Measurements from ENCODE around the gene VLDLR. TPM values are rescaled to one million over a fixed set of nuclear protein-coding genes. Genes with fewer than 3 reads are reported as not detected.

The VLDLR gene
- total RNA-seq, 1 experiment from 2014 or later = 5.0 TPM

DNA sequence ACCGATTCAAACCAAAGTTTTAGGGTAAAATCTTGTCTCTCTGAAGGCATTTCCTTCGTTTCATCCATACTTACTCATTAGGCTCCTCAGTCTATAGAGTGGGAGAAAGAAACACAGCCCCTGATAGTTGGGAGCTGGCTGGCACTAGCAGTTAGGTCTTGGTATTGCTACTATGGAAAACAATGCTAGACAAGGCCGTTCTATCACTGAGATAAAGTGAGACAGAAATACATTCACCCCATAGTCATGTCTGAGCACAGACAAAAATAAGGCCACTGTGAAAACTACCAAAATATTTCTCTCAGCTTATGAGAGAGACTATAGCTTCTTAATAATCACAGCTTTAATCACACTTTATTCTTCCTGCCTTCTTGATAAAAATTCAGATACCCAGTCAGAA is 67.0 kb downstream of the VLDLR start:
- DNase-seq (ENCODE audit: unreplicated experiment) = no peak
- POLR2A ChIA-PET = no interaction called here
- Mint-ChIP-seq H3K4me1 (ENCODE audit: insufficient read depth, unreplicated experiment) (no peaks in the 10 kb centered on the region), H3K27me3 (ENCODE audit: insufficient read depth, unreplicated experiment) (no peaks in the 10 kb centered on the region), H3K27ac (ENCODE audit: low read depth, unreplicated experiment) (no peak overlapping the region), H3K9me3 (ENCODE audit: unreplicated experiment) (no peaks in the 10 kb centered on the region), H3K36me3 (ENCODE audit: insufficient read depth, unreplicated experiment) (peaks cover 7% of the 10 kb centered on the region), H3K4me3 (ENCODE audit: unreplicated experiment) (no peak overlapping the region)
- intact Hi-C loops (cut with micrococcal nuclease) = no loop called here
- TF ChIP-seq, protein P1, sequence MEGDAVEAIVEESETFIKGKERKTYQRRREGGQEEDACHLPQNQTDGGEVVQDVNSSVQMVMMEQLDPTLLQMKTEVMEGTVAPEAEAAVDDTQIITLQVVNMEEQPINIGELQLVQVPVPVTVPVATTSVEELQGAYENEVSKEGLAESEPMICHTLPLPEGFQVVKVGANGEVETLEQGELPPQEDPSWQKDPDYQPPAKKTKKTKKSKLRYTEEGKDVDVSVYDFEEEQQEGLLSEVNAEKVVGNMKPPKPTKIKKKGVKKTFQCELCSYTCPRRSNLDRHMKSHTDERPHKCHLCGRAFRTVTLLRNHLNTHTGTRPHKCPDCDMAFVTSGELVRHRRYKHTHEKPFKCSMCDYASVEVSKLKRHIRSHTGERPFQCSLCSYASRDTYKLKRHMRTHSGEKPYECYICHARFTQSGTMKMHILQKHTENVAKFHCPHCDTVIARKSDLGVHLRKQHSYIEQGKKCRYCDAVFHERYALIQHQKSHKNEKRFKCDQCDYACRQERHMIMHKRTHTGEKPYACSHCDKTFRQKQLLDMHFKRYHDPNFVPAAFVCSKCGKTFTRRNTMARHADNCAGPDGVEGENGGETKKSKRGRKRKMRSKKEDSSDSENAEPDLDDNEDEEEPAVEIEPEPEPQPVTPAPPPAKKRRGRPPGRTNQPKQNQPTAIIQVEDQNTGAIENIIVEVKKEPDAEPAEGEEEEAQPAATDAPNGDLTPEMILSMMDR (IDR thresholded peaks at IDR 0.05; ENCODE audit: unreplicated experiment) = no peak
- CTCF ChIA-PET = interaction anchor here (1.0 to 1.4 kb wide), 2 partner anchors 13 to 39 kb away, joined by 3 to 4 read pairs; no protein-coding TSS in a partner anchor
- BruUV-seq (replicated peaks) = no TSS peak

DNA sequence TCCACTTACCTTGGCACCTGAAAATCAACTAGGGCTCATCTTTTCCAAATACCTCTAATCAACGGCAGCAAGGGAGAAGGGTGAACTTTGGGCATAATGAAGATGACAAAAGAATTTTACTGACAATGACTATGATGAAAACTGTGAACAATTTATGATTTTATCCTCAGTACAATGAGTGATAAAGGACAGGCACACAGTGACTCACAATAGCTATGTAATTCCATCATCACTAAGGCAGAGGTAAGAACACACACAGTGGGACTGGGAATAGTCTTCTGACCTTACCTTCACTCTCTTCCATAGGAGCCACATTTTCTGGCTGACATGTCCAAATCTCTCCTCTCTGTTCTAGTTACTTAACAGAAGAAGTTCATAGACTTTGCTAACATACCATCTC is 69.6 kb downstream of the VLDLR start:
- no peak for DNase-seq (ENCODE audit: unreplicated experiment)
- Mint-ChIP-seq H3K27ac (ENCODE audit: low read depth, unreplicated experiment) (no peak overlapping the region), H3K36me3 (ENCODE audit: insufficient read depth, unreplicated experiment) (peaks cover 7% of the 10 kb centered on the region), H3K27me3 (ENCODE audit: insufficient read depth, unreplicated experiment) (no peaks in the 10 kb centered on the region), H3K4me3 (ENCODE audit: unreplicated experiment) (no peak overlapping the region), H3K9me3 (ENCODE audit: unreplicated experiment) (no peaks in the 10 kb centered on the region), H3K4me1 (ENCODE audit: insufficient read depth, unreplicated experiment) (no peaks in the 10 kb centered on the region)
- BruUV-seq (replicated peaks) = no TSS peak
- ChIA-PET POLR2A (interaction anchor here (0.9 kb wide), 1 partner anchor 9 kb away, joined by 3 read pairs; no protein-coding TSS in a partner anchor), CTCF (no interaction called here)
- intact Hi-C loops (cut with micrococcal nuclease) = no loop called here
- TF ChIP-seq, protein P1 (IDR thresholded peaks at IDR 0.05; ENCODE audit: unreplicated experiment) = no peak

DNA sequence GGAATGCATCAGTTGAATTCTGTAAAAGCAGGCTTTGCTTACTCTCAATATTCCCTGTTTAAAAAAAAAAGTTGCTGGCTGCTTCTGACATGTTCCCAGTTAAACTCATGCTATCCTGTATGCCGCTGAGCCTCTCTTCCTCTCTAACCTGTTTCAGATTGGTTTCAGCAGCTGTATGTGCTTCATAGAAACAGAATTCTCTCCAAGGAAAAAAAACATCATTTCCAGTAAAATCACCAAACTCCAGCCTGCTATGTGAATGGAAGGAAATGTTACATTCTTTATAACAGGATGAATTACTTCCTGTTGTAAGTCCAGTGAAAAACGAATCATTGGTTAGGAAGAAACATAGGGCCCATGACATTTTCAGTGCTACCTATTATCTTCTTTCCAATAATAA is 70.0 kb downstream of the VLDLR start:
- intact Hi-C loops (cut with micrococcal nuclease) = no loop called here
- Mint-ChIP-seq H3K27me3 (ENCODE audit: insufficient read depth, unreplicated experiment) (no peaks in the 10 kb centered on the region), H3K27ac (ENCODE audit: low read depth, unreplicated experiment) (no peak overlapping the region), H3K36me3 (ENCODE audit: insufficient read depth, unreplicated experiment) (peaks cover 7% of the 10 kb centered on the region), H3K4me3 (ENCODE audit: unreplicated experiment) (no peak overlapping the region), H3K4me1 (ENCODE audit: insufficient read depth, unreplicated experiment) (no peaks in the 10 kb centered on the region), H3K9me3 (ENCODE audit: unreplicated experiment) (no peaks in the 10 kb centered on the region)
- TF ChIP-seq, protein P1 (IDR thresholded peaks at IDR 0.05; ENCODE audit: unreplicated experiment) = no peak
- no peak for DNase-seq (ENCODE audit: unreplicated experiment)
- no TSS peak for BruUV-seq (replicated peaks)
- ChIA-PET CTCF (interaction anchor here (0.5 kb wide), 1 partner anchor 11 kb away, joined by 3 read pairs; no protein-coding TSS in a partner anchor), POLR2A (interaction anchor here (0.9 kb wide), 1 partner anchor 9 kb away, joined by 3 read pairs; no protein-coding TSS in a partner anchor)

DNA sequence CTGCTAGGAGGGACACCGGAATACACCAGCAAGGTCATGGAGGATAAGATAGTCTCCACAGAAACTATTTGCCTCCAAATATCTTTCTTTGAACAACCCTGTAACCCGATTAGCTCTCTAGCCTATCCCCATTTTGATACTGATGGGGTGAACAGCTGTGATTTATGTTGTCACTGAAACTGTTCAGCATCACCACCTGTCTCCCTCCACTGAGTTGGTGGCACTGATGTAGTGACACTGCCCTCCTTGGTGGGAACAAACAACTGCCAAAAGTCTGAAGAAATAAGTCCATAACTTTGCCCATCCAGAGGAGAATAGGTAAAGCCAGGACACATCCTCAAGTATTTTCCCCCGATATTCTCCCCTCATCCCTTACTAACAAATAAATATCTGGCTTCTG is 71.5 kb downstream of the VLDLR start:
- H3K36me3 Mint-ChIP-seq (ENCODE audit: insufficient read depth, unreplicated experiment) = peaks cover 7% of the 10 kb centered on the region
- no peak overlapping the region for H3K4me3 Mint-ChIP-seq (ENCODE audit: unreplicated experiment)
- intact Hi-C loops (cut with micrococcal nuclease) = no loop called here

More for the DNA sequence above, 71.5 kb downstream of the VLDLR start:
- no peaks in the 10 kb centered on the region for H3K27me3 Mint-ChIP-seq (ENCODE audit: insufficient read depth, unreplicated experiment)
- TF ChIP-seq, protein P1 (IDR thresholded peaks at IDR 0.05; ENCODE audit: unreplicated experiment) = no peak
- no peak overlapping the region for H3K27ac Mint-ChIP-seq (ENCODE audit: low read depth, unreplicated experiment)
- no peaks in the 10 kb centered on the region for H3K4me1 Mint-ChIP-seq (ENCODE audit: insufficient read depth, unreplicated experiment)
- CTCF ChIA-PET = no interaction called here
- POLR2A ChIA-PET = no interaction called here
- no peak for DNase-seq (ENCODE audit: unreplicated experiment)
- no TSS peak for BruUV-seq (replicated peaks)
- H3K9me3 Mint-ChIP-seq (ENCODE audit: unreplicated experiment) = no peaks in the 10 kb centered on the region

Measured in MCF 10A (cell line).